HL-60 (cell line): Measurements from ENCODE around the gene HMCN2.

Source experiments
- DNase-seq, 2 experiments: peaks; one replicate each; pipeline ENCODE4 v3.0.0-alpha.2; 2010 to 2020; ENCODE audit warnings: low read depth in 1 of 2, low spot score in 1 of 2
- H3K27ac ChIP-seq: fragments of 250-450 bp; sonication (Bioruptor Pico); replicated peaks from 2 replicates; pipeline ENCODE4 v1.5.1; 2020; ENCODE audit warnings: mild to moderate bottlenecking, moderate library complexity
- H3K27me3 ChIP-seq: fragments of 250-450 bp; sonication (Bioruptor Pico); 2 replicates; pipeline ENCODE4 v1.5.1; 2021; ENCODE audit warnings: mild to moderate bottlenecking, moderate library complexity; ENCODE audit not compliant: insufficient read depth, poor library complexity, severe bottlenecking
- H3K4me3 ChIP-seq: replicated peaks from 2 replicates; pipeline ENCODE4 v1.5.1; 2011; ENCODE audit warnings: mild to moderate bottlenecking, control low read depth, low read length; ENCODE audit not compliant: insufficient read depth
- GABPA ChIP-seq: IDR thresholded peaks from 2 replicates; pipeline ENCODE4 v1.6.1; 2012; ENCODE audit warnings: low read depth
- POLR2AphosphoS5 ChIP-seq: IDR thresholded peaks from 2 replicates; pipeline ENCODE4 v1.6.1; 2012; ENCODE audit warnings: low read depth
- SPI1 ChIP-seq: IDR thresholded peaks from 2 replicates; pipeline ENCODE4 v1.6.1; 2012; ENCODE audit warnings: low read depth, mild to moderate bottlenecking, borderline replicate concordance
- TF ChIP-seq, protein P1 (sequence below): IDR thresholded peaks from 2 replicates; pipeline ENCODE4 v1.6.1; 2012; ENCODE audit warnings: low read depth; ENCODE audit not compliant: insufficient replicate concordance
- TF ChIP-seq, protein P2 (sequence below): IDR thresholded peaks from one replicate; pipeline ENCODE4 v1.5.1; 2011; ENCODE audit warnings: low read length, control low read depth, inconsistent platforms; ENCODE audit not compliant: insufficient read depth

HMCN2 gene

DNA sequence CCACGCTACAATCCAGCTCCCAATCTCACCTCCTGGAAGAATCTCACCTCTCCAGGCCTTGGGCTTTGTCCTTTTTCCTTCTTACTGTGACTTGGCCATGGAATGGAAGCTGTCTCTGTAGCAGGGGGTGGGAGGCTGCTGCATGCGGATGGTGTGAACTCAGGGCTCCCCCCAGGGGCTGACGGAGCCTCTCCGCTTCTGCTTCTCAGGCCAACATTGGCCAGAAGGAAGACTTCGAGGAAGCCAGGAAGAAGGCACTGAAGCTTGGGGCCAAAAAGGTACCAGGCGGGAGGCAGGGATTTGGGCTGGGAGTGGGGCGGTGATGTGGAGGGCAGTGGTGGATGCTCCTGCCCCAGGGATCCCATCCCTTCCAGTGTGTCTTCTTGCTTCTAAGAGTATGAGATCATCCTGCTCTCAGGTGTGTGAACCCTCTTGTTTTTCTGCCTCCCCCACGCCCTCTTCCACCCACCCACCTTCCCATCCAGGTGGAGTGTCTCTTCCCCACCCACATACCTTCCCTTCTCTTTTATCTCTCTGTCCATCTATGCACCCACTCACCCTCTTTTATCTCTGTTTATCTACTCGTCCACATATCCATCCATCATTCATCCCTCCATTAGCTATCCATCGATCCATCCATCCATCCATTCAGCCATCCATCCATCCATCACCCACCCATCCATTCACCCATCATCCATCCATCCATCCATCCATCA, 188.7 kb downstream of the HMCN2 start:
- TF ChIP-seq POLR2AphosphoS5, result no peak
- no peak for TF ChIP-seq GABPA
- TF ChIP-seq, protein P1, sequence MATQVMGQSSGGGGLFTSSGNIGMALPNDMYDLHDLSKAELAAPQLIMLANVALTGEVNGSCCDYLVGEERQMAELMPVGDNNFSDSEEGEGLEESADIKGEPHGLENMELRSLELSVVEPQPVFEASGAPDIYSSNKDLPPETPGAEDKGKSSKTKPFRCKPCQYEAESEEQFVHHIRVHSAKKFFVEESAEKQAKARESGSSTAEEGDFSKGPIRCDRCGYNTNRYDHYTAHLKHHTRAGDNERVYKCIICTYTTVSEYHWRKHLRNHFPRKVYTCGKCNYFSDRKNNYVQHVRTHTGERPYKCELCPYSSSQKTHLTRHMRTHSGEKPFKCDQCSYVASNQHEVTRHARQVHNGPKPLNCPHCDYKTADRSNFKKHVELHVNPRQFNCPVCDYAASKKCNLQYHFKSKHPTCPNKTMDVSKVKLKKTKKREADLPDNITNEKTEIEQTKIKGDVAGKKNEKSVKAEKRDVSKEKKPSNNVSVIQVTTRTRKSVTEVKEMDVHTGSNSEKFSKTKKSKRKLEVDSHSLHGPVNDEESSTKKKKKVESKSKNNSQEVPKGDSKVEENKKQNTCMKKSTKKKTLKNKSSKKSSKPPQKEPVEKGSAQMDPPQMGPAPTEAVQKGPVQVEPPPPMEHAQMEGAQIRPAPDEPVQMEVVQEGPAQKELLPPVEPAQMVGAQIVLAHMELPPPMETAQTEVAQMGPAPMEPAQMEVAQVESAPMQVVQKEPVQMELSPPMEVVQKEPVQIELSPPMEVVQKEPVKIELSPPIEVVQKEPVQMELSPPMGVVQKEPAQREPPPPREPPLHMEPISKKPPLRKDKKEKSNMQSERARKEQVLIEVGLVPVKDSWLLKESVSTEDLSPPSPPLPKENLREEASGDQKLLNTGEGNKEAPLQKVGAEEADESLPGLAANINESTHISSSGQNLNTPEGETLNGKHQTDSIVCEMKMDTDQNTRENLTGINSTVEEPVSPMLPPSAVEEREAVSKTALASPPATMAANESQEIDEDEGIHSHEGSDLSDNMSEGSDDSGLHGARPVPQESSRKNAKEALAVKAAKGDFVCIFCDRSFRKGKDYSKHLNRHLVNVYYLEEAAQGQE, result no peak
- no peak for TF ChIP-seq SPI1
- TF ChIP-seq, protein P2, sequence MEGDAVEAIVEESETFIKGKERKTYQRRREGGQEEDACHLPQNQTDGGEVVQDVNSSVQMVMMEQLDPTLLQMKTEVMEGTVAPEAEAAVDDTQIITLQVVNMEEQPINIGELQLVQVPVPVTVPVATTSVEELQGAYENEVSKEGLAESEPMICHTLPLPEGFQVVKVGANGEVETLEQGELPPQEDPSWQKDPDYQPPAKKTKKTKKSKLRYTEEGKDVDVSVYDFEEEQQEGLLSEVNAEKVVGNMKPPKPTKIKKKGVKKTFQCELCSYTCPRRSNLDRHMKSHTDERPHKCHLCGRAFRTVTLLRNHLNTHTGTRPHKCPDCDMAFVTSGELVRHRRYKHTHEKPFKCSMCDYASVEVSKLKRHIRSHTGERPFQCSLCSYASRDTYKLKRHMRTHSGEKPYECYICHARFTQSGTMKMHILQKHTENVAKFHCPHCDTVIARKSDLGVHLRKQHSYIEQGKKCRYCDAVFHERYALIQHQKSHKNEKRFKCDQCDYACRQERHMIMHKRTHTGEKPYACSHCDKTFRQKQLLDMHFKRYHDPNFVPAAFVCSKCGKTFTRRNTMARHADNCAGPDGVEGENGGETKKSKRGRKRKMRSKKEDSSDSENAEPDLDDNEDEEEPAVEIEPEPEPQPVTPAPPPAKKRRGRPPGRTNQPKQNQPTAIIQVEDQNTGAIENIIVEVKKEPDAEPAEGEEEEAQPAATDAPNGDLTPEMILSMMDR, result no peak
- Histone ChIP-seq H3K27ac (no peak overlapping the region), H3K4me3 (no peak overlapping the region), H3K27me3 (no peaks in the 10 kb centered on the region)
- no peak for DNase-seq

DNA sequence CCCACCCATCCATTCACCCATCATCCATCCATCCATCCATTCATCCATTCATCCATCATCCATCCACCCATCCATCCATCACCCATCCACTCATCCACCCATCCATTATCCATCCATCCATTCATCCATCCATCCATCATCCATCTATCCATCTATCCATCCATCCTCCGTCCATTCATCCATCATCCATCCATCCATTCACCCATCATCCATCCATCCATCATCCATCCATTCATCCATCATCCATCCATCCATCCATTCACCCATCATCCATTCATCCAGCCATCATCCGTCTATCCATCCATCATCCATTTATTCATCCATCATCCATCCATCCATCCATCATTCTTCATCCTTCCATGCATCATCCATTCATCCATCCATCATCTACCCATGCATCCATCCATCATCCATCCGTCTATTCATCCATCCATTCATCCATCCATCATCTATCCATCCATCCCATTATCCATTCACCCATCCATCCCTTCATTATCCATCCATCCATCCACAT, 189.3 kb downstream of the HMCN2 start:
- H3K27me3 ChIP-seq, result no peaks in the 10 kb centered on the region
- H3K4me3 ChIP-seq, result no peak overlapping the region
- H3K27ac ChIP-seq, result no peak overlapping the region
- DNase-seq, result no peak
- TF ChIP-seq, protein P2, result no peak
- TF ChIP-seq SPI1, result no peak
- TF ChIP-seq, protein P1, result no peak
- no peak for TF ChIP-seq POLR2AphosphoS5
- no peak for TF ChIP-seq GABPA

DNA sequence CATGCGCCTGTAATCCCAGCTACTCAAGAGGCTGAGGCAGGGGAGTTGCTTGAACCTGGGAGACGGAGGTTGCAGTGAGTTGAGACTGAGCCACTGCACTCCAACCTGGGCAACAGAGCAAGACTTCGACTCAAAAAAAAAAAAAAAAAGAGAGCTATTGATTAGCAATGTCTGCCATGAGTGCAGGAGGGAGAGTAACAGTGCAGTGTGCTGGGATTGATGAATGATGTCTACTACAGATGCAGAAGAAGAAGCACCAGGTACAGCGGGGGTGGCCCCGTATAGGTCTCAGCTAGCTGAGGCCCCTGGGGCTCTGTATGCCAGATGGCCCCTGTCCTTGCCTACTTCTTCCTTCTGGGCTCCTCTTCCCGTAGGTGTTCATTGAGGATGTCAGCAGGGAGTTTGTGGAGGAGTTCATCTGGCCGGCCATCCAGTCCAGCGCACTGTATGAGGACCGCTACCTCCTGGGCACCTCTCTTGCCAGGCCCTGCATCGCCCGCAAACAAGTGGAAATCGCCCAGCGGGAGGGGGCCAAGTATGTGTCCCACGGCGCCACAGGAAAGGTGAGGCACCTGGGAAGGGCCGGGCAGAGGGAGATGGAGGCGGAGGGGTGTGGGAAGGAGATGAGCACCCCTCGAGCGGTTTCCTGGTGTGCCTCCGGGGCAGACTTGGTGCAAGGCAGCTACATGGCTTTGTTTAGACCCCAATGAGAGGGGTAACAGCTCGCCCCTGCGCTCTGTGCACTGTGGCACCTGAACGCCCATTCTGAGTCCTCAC, 192.7 kb downstream of the HMCN2 start:
- Histone ChIP-seq H3K4me3 (no peak overlapping the region), H3K27me3 (no peaks in the 10 kb centered on the region), H3K27ac (no peak overlapping the region)
- DNase-seq, result no peak
- no peak for TF ChIP-seq SPI1

DNA sequence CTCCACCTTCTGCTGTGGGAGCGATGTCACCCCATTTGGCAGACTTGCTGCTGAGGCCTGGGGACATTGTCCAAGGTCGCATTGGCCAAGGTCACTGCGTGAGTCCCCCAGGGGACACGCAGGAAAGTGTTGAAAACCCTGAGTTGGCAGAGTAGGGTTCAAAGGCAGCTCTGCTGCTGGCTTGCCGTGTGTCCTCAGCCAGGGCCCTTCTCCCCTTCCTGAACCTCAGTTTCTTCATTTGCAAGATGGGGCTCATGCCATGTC, 193.2 kb downstream of the HMCN2 start:
- DNase-seq, result no peak
- Histone ChIP-seq H3K27ac (no peak overlapping the region), H3K4me3 (no peak overlapping the region), H3K27me3 (no peaks in the 10 kb centered on the region)
- TF ChIP-seq SPI1 (no peak), POLR2AphosphoS5 (no peak), GABPA (no peak)
- TF ChIP-seq, protein P2, result no peak
- TF ChIP-seq, protein P1, result no peak
